ENCODE measurements around the gene RPUSD4. TPM values are rescaled to one million over a fixed set of nuclear protein-coding genes. Genes with fewer than 3 reads are reported as not detected.
A peak's percentile ranks its signal among the peaks of the same experiment; 100 is the strongest.

Gene RPUSD4
- total RNA-seq, 1 experiment from 2014 or later: 40.1 TPM

DNA sequence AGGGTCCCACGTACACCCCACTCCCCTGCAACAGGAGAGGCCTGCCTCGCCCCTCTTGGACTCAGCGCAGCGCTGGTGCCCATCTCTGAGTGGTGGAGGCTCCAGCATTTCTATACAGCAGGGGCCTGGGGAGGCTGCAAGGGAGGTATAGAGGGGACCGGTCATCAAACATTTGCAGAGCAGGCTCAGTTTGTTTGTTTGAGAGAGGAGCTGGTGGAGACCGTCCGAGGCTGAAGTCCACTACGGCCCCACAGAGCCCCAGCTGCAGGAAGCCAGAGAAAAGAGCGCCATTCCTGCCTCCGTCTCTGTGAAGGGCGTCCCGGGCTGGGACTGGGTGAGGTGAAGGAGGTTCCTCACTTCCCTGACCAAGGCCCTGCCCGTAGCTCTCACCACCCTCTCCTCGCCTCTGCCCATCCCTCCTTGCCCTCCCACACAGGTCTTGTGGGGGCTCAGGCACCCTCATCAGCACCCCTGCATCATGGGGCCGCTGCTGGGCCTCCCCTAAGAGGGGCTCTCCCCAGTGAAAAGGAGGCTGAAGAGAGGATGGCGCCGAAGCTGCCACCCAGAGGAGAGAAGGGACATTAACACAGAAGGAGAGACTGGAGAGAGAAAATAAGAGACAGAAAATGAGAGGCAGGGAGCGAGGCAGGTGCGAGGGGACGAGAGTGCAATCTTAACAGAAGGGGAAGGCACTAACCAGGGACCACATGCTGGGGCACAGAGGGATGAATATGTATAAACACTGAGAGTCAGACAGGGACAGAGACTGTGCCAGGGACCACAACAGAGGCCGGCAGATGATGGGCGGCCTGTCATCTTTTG is 24.5 kb downstream of the RPUSD4 start:
- no TSS peak for BruUV-seq (replicated peaks)
- intact Hi-C loops (cut with micrococcal nuclease): no loop called here
- H3K9me2 ChIP-seq (ENCODE audit: insufficient read depth): no peaks in the 10 kb centered on the region
- no peak overlapping the region for H3K9ac ChIP-seq (ENCODE audit: low read length)
- no peak overlapping the region for H2AFZ ChIP-seq (ENCODE audit: low read depth, low read length, poor library complexity, severe bottlenecking)
- H3K27me3 ChIP-seq (ENCODE audit: insufficient read depth, low read length): no peaks in the 10 kb centered on the region
- no peaks in the 10 kb centered on the region for H3K79me2 ChIP-seq (ENCODE audit: insufficient read depth, low read length)
- ATAC-seq (peak; percentile 45; the same call in 1 of the 2 replicates), DNase-seq (ENCODE audit: low read depth, low spot score) (no peak)
- no peak for TF ChIP-seq TCF7L2 (IDR thresholded peaks at IDR 0.05; ENCODE audit: borderline replicate concordance, extremely low read depth, insufficient read depth, insufficient read length)
- TF ChIP-seq, protein P1, sequence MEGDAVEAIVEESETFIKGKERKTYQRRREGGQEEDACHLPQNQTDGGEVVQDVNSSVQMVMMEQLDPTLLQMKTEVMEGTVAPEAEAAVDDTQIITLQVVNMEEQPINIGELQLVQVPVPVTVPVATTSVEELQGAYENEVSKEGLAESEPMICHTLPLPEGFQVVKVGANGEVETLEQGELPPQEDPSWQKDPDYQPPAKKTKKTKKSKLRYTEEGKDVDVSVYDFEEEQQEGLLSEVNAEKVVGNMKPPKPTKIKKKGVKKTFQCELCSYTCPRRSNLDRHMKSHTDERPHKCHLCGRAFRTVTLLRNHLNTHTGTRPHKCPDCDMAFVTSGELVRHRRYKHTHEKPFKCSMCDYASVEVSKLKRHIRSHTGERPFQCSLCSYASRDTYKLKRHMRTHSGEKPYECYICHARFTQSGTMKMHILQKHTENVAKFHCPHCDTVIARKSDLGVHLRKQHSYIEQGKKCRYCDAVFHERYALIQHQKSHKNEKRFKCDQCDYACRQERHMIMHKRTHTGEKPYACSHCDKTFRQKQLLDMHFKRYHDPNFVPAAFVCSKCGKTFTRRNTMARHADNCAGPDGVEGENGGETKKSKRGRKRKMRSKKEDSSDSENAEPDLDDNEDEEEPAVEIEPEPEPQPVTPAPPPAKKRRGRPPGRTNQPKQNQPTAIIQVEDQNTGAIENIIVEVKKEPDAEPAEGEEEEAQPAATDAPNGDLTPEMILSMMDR (IDR thresholded peaks at IDR 0.05 in 2 of 3, conservative IDR thresholded peaks at IDR 0.05 in 1 of 3; ENCODE audit: borderline replicate concordance in 1 of 3, insufficient read depth in 1 of 3, low read depth in 2 of 3, low read length in 2 of 3): 0 out of 6 replicates have a peak, but pooled peaks of 1 of the 3 experiments have one; percentile 5
- ChIA-PET POLR2A (no interaction called here), RAD21 (ENCODE audit: low non-redundant PET in 1 of 2, low total read pairs in 2 of 2, uncharacterized antibody in 2 of 2, unreplicated experiment in 2 of 2) (no interaction called here), CTCF (no interaction called here)
- no peaks in the 10 kb centered on the region for H4K20me1 ChIP-seq (ENCODE audit: insufficient read depth)
- H3K4me3 ChIP-seq (replicated peaks in 1 of 2; ENCODE audit: low read depth in 1 of 2, low read length in 2 of 2): no peak overlapping the region
- no peak overlapping the region for H3K27ac ChIP-seq (ENCODE audit: low read depth, low read length)
- no peaks in the 10 kb centered on the region for H3K9me3 ChIP-seq (ENCODE audit: control insufficient read depth in 1 of 2, insufficient read depth in 1 of 2, low read depth in 1 of 2, low read length in 2 of 2)
- H3K4me1 ChIP-seq (ENCODE audit: control insufficient read depth in 1 of 2, insufficient read depth in 2 of 2, low read length in 2 of 2): no peaks in the 10 kb centered on the region
- no peak overlapping the region for H3K4me2 ChIP-seq (ENCODE audit: low read length)
- H3K36me3 ChIP-seq (ENCODE audit: control insufficient read depth in 1 of 2, insufficient read depth in 2 of 2, low read length in 2 of 2): peaks cover 0 to under 1% of the 10 kb centered on the region in 2 experiments; a peak in 1 of 4 replicates

DNA sequence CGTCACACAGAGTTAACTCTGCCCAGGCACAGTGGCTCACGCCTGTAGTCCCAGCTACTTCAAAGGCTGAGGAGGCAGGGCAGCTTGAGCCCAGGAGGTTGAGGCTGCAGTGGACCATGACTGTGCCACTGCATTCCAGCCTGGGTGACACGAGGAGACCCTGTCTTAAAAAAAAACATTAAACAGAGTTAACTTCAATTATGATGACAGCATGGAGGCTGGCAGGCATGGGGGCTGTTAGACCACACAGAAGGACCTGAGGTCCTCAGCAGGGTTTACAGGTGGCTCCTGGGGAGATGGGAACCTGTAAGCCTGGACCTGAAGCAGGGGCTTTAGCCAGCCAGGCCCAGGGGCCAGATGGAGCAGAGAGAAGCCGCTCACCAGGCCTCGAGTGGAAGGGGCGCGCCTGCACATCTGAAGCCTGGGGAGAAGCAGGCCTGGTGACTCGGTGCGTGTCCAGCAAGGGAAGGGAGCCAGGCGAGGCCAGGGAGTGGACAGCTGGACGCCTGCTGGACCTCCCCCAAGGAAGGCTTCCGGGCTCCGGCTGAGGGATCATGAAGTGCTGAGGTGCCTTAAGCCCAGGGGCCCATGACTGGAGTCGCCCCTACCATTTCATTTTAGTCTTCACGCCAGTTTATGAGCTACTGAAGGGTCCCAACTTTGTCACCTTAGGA is 25.3 kb downstream of the RPUSD4 start:
- Histone ChIP-seq H3K9me2 (ENCODE audit: insufficient read depth) (no peaks in the 10 kb centered on the region), H3K4me3 (replicated peaks in 1 of 2; ENCODE audit: low read depth in 1 of 2, low read length in 2 of 2) (no peak overlapping the region), H3K4me1 (ENCODE audit: control insufficient read depth in 1 of 2, insufficient read depth in 2 of 2, low read length in 2 of 2) (no peaks in the 10 kb centered on the region), H3K27me3 (ENCODE audit: insufficient read depth, low read length) (no peaks in the 10 kb centered on the region), H3K9me3 (ENCODE audit: control insufficient read depth in 1 of 2, insufficient read depth in 1 of 2, low read depth in 1 of 2, low read length in 2 of 2) (no peaks in the 10 kb centered on the region), H3K27ac (ENCODE audit: low read depth, low read length) (no peak overlapping the region), H3K4me2 (ENCODE audit: low read length) (no peak overlapping the region), H3K36me3 (ENCODE audit: control insufficient read depth in 1 of 2, insufficient read depth in 2 of 2, low read length in 2 of 2) (no peaks in the 10 kb centered on the region), H3K9ac (ENCODE audit: low read length) (no peak overlapping the region), H4K20me1 (ENCODE audit: insufficient read depth) (no peaks in the 10 kb centered on the region), H2AFZ (ENCODE audit: low read depth, low read length, poor library complexity, severe bottlenecking) (no peak overlapping the region), H3K79me2 (ENCODE audit: insufficient read depth, low read length) (no peaks in the 10 kb centered on the region)
- RAD21 ChIA-PET (ENCODE audit: low non-redundant PET in 1 of 2, low total read pairs in 2 of 2, uncharacterized antibody in 2 of 2, unreplicated experiment in 2 of 2): no interaction called here
- DNase-seq (ENCODE audit: low read depth, low spot score): no peak
- CTCF ChIA-PET: no interaction called here
- no peak for ATAC-seq
- no TSS peak for BruUV-seq (replicated peaks)
- intact Hi-C loops (cut with micrococcal nuclease): no loop called here
- POLR2A ChIA-PET: no interaction called here
- TF ChIP-seq ZNF274 (IDR thresholded peaks at IDR 0.05; ENCODE audit: low read depth, low read length) (no peak), CBX3 (IDR thresholded peaks at IDR 0.05; ENCODE audit: low read depth) (no peak), ZFX (IDR thresholded peaks at IDR 0.05) (no peak), ELF1 (IDR thresholded peaks at IDR 0.05; ENCODE audit: borderline replicate concordance, low read depth) (no peak), TCF7L2 (IDR thresholded peaks at IDR 0.05; ENCODE audit: borderline replicate concordance, extremely low read depth, insufficient read depth, insufficient read length) (no peak), SIN3A (IDR thresholded peaks at IDR 0.05; ENCODE audit: low read depth) (no peak)
- TF ChIP-seq, protein P1 (IDR thresholded peaks at IDR 0.05 in 2 of 3, conservative IDR thresholded peaks at IDR 0.05 in 1 of 3; ENCODE audit: borderline replicate concordance in 1 of 3, insufficient read depth in 1 of 3, low read depth in 2 of 3, low read length in 2 of 3): no peak
- TF ChIP-seq, protein P2, sequence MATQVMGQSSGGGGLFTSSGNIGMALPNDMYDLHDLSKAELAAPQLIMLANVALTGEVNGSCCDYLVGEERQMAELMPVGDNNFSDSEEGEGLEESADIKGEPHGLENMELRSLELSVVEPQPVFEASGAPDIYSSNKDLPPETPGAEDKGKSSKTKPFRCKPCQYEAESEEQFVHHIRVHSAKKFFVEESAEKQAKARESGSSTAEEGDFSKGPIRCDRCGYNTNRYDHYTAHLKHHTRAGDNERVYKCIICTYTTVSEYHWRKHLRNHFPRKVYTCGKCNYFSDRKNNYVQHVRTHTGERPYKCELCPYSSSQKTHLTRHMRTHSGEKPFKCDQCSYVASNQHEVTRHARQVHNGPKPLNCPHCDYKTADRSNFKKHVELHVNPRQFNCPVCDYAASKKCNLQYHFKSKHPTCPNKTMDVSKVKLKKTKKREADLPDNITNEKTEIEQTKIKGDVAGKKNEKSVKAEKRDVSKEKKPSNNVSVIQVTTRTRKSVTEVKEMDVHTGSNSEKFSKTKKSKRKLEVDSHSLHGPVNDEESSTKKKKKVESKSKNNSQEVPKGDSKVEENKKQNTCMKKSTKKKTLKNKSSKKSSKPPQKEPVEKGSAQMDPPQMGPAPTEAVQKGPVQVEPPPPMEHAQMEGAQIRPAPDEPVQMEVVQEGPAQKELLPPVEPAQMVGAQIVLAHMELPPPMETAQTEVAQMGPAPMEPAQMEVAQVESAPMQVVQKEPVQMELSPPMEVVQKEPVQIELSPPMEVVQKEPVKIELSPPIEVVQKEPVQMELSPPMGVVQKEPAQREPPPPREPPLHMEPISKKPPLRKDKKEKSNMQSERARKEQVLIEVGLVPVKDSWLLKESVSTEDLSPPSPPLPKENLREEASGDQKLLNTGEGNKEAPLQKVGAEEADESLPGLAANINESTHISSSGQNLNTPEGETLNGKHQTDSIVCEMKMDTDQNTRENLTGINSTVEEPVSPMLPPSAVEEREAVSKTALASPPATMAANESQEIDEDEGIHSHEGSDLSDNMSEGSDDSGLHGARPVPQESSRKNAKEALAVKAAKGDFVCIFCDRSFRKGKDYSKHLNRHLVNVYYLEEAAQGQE (IDR thresholded peaks at IDR 0.05; ENCODE audit: low read depth): no peak

Measured in HCT116 (cell line).